Activated CD8-positive, alpha-beta memory T cell treated with anti-CD3 and anti-CD28 coated beads, Interleukin-2, amount 50 U/mL, for 4 hours (primary cell): ENCODE results near the gene LRMDA.

Experiments
- DNase-seq: peaks from one replicate; pipeline ENCODE4 v3.0.0-alpha.2; 2020

LRMDA gene

DNA sequence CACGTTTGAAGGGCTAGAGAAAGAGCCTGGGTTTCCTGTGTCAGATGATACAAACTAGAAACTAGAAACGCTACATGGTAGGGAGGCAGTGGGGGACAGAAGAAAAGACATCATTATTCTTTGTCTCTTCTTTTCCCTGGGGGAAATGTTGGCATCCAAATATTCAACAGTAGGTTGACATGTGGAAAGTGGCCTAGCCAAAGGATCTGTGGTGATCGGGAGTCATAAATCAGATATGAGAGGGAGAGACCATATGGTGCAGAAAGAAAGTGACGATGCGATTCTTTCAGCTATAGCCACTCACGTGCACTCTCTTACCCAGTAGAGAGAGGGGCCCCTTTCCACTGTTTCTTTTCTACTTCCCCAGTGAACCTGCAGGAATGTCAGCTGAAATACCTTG is 964.7 kb downstream of the LRMDA start:
- no peak for DNase-seq

DNA sequence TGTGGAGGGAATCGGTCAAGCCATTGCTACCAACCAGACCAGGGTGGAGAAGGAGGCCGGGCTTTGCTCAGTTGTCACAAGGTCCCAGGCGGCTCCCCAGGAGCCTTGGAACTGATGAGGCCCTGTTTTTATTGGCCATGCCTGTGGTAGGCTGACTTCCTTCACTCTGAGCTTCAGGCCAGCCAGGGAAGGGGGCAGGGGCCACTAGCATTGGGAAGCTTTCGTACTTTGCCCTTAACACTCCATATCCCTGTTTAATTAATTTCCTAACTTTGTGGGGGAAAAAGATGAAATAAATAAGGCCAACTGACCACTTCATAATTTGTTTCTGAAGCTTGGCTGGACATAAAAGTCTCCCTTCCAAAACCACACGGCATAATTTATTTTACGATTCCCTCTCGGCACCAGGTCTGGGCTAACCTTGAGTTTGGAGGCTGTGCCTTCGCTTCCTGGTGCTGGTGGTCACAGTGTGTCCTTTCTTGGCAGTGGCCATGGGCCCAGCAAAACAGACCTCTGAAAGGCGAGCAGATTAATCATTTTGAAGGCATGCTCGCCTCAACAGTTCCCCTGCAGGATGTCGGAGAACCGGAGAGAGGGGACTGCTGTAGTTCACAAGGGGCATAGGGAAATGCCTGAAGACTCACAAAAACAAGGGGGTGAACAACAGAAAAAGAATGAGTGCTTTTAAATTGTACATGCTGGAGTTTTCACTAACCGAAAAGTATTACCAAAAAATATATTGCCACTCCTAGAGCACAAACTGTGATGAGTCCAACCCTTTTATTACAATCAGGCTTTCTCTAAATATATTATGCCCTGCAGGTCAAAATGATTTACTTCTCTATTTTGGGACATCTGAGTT is 966.0 kb downstream of the LRMDA start:
- DNase-seq = no peak

DNA sequence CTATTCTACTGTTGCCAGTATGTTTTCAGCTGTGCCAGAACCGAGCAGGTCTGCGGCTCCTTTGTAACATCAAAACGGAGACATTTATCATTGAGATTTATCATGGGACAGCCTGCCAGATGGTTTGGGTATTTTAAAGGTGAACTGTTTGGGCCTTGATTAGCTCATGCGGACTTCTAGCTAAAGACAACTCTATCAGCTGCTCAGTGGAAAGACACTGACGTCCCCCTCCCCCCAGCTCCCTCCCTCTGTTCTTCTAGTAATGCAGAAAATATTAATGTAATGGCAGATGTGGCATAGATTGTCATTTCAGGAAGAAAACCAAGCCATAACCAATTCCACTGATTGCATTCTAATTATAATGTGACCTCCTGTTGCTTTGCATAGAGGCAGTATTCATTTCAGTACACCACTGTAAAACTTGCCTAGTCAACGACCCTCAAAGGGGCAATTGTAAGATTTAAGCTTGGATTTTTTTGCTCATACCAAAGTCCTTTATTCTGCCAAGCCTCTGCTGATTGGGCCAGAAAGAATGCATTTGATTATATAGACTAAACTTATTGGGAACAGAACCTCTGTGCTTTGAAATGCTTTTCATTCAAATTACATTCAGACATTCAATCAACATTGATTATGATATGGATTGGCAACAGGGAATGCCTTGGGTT is 966.8 kb downstream of the LRMDA start:
- DNase-seq = no peak

DNA sequence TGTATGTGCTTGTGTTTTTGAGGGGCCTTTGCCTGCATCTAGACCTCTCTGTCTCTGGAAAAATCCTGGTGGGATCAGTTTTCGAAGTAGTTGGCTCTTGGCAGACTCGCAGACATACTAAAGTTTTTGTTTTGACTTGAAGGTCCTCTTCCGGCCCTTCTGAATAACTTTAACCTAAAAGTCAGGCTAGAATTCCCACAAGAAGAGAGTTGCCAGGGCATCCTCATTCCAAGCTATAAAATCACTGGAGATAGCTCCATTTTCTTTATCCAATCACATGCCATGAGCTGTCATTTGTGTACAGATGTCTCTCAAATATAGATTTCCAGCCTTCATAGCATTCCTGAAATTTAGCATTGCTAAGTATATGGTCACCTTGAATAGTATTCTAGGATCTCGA is 967.8 kb downstream of the LRMDA start:
- DNase-seq = no peak

DNA sequence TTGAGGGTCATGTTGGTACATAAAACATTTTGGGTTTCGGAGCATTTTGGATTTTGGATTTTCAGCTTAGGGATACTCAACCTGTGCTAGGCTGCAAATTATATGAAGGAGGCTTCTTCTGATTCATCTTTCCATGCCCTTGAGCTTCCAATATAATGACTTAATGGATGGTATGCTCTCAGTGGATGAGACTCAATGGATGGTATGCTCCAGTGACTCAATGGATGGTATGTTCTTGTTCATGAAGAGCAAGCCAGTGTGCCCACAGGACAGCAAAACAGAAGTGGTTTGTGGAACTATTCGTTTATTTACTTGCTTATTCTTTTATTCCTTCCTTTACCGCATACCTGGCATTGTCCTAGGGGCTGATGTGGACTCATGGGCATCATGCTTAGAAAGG is 969.6 kb downstream of the LRMDA start:
- DNase-seq = no peak

DNA sequence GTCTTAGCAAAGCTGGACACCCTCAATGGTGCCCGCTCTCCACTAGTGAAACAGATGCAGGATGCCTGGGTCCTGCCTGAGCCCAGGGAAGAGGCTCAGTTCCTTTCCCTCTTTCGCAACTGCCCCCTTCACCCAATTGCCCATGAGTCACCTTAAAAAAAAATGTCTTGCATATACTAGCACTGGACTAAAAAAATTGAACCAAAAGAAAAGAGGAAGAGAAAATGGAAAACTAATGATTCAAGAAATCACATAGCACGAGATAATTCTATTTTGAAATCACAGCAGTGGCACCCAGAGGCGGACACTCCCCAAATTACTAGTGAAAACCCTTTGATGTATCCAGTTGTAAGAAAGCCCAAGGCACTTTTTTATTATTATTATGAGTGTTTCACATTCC is 972.5 kb downstream of the LRMDA start:
- no peak for DNase-seq

DNA sequence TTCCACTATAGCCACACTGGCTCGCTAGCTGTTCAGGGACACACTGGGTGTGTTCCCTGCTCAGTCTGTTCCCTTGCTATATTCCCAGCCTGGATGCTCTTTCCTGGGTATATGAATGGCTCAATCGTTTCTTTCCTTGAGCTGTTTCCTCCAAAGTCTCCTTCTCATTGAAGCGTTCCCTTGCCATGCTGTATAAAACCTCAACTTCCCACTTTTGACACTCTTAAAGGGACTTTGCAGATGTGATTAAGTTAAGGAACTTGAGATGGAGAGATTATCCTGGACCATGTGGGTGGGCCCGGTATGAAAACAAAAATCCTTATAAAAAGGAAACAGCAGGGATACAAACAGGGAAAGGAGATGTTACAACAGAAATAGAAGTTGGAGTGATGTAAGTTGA is 973.1 kb downstream of the LRMDA start:
- DNase-seq = no peak

DNA sequence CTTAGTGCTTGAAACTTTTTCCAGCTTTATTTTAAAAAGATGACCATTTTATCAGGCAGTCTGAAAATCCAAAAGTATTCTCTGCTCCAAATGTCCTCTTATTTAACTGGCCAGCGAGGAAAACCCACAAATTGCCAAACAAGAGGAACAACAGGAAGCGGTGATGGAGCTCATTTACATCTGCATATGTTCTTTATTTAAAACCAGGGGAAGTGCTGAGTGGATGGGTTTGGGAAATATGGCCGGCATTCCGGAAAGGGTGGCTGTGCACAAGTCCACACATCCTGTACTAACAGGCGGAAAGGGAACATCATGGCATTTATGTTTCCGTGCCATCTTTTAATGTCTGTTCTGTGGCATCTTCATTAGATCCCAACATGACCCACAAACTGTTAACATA is 974.5 kb downstream of the LRMDA start:
- no peak for DNase-seq

DNA sequence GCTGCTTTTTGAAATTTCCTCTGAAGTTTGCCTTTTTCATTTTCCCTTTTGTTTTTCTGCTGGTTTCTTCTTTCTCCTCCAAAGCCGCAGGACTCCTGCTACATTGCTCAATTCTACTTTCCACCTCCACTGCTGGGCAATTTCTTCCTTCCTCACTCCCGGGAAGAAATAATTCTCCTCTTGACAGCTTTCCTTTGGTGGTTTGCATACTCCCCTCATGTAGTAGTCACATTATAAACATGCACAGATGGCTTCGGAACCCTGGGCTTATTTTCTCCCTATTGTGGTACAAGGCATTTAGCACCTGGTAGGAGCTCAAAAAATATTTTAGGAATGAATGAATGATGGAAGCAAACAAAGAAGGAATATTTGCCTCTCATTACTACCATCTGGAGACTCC is 977.2 kb downstream of the LRMDA start:
- no peak for DNase-seq

DNA sequence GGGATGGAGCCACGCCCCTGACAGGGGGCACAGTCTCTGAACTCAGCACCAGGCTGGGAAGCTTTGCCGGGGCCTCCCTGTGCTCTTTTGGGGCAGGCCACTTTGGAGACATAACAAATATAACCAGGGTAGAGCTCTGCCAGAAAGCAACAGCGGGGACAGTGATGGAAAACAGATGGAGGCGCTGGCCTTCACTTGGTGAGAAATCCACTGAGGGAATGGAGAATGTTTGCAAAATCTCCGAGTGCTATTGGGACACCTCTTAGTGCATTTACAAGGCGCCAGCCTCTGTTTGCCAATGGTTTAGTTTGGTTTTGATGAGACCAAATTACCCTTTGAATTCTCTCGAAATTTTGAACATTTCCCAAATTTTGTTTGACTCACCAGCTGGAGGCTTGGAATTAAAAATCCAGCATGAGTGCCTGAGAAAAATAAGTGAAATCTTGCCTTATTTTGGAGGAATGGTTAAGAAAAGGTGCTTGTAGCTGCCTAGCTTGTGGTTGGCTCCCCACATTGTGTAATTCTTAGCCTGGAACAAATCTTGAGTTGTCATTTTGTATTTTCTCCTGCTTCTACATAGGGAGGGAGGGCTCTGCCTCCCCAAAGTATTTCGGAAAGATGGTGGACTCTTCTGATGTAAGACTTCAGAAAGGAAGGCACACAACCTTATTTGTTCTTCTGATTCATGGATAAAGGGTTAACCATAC is 980.5 kb downstream of the LRMDA start:
- no peak for DNase-seq

DNA sequence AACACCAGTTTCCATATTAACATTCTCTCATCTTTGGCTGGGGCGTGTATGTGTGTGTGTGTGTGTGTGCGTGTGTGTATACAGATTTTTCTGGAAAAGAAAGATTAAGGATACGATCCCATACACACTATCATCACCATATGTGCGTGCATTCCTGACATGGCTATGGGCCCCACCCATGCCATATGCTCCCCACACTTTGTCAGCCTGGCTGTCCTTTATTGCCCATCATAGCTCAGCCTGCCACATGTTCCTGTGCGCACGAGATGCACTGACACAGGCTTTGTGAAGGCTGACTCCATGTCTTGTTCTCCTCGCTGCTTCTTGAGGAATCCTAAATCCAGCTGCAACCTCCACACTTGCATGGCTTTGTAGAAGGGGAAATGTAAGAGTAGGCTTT is 984.1 kb downstream of the LRMDA start:
- no peak for DNase-seq

DNA sequence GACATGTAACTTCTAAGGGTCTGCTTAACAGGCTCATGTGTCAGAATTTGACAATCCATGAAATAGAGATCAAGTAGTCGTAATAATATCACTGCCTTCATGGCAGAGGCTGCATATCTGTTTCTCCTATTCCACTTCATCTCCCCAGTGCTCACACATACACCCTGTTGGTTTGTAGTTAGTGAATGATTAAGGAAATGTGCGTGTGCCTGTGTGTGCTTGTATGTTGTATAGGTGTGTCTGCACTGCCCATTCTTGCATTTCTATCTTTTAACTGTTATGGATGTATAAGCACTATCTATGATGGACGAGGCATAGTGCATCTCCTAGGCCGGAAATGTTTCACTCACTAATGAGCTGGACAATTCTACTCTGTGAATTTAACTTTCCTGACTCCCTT is 985.2 kb downstream of the LRMDA start:
- DNase-seq = no peak

DNA sequence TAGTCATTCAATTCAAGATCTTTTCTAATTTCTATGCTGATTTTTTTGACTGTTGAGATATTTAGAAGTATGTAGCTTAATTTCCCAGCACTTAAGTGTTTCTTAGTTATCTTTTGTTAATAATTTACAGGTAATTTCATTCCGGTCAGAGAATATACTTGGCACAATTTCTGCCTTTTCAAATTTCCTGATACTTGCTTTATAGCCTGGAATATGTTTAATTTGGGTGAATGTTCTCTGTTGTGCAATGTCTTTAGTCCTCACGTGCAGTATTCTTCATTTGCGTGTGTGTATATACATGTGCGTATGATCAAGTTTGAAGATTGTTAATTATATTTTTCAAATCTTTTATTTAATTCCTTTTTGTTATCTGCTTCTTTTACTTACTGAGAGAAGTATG is 989.3 kb downstream of the LRMDA start:
- DNase-seq = no peak

DNA sequence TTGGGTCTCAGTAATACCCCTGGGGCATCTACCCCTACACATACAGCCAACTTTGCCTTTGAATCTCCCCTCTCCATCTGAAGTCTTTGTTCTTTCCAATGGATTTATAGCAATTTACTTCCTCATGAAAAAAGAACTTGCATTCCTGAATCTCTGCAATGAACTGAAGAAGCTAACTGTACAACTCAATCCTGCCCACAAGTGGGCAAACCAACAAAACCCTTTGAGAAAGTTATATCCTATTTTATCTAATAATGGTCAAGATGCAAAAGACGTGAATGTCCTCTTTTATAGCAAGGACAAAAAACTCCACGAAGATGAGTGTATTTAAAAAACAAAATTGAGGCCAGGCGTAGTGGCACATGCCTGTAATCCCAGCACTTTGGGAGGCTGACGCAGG is 991.3 kb downstream of the LRMDA start:
- no peak for DNase-seq

DNA sequence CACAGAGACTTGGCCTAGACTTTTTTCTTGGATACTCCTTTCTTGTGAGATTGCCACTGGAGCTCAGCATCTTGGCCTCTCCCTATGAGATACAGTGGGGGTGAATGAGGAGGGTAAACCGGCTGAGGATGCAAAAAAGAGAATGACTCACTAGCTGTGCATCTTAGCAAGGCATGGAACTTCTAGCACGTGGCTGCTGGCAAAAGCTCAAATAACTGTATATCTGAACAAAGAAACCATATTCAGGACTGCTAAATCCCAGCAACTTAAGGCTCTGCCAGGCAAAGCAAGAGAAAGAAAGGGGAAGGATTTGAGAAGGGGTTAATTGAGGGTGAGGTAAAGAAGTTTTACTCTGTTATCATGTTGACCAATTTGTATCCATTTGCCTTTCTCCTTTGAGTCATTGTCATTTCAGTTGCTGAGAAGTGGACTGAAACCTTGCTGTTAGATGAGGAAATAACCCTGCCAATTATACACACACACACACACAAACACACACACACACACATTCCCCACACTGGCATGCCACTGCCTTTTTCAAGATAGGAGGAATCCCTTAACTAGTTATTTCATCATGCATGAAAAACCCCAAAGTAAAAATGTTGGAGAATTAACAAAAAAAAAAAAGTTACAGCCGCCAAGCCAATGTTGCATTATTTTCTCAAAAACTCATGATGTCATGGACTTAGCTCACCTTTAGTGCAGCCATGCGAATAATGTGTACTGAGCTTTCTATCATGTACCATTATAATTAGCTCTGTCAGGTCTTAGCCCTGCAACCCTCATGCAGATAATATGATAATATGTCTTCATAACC is 997.3 kb downstream of the LRMDA start:
- no peak for DNase-seq

DNA sequence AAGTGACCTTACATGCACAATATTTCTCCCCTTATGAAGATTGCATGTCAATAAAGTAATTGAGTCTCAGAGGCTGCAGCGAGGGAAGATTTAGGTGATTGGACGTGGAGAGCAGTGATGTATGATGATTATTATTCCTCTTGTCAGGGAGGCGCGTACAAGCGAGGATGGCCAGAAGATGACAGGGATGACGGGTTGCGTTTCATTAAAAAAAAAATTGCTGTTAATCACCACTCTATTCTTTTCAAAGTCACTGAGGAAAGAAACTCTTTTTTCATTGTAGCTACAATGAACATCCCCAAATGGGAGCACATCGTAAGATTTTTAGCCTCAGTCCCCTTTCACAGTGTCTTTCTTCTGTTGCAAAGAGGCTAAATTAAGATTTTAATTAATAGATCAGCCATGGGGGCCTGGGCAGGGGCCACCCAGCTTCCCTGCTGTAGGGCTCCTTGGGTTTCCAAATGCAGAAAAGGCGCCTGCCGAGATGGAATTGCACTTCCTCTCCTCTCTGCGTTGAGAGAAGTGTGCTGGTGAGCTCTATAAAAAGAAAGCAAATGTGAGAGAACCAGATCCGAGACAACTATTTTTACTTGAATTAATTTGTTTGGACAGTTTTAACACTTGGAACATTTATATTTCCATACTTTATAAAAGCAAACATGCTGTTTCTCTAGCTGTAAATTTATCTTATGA is 998.1 kb downstream of the LRMDA start:
- no peak for DNase-seq

DNA sequence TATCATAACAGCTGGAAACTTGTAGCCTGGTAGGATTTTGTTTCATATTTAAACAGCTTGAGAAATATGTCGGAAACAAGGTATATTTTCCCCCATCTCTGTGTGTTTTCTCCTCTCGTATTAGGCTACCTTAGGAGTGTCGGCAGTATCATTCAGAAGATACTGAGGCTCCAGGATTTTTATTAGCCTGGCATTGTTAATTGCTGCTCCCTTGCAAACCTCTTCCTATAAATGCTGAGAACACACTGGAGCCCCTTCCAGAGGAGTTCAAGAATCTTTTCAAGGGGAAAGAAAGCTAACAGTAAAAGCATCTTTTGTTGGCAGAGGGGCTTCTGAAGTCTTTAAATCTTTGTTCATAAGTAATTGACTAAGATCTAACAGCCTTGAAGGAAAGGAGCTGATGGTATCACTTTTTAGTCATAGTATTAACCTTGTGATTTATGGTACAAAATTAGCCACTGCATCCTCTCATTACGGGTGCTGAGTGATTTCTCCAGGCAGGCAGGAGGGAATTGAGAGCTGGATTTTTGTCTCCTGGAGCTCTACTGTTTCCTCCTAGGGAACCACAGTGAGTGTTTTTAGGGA is 998.7 kb downstream of the LRMDA start:
- DNase-seq = no peak

DNA sequence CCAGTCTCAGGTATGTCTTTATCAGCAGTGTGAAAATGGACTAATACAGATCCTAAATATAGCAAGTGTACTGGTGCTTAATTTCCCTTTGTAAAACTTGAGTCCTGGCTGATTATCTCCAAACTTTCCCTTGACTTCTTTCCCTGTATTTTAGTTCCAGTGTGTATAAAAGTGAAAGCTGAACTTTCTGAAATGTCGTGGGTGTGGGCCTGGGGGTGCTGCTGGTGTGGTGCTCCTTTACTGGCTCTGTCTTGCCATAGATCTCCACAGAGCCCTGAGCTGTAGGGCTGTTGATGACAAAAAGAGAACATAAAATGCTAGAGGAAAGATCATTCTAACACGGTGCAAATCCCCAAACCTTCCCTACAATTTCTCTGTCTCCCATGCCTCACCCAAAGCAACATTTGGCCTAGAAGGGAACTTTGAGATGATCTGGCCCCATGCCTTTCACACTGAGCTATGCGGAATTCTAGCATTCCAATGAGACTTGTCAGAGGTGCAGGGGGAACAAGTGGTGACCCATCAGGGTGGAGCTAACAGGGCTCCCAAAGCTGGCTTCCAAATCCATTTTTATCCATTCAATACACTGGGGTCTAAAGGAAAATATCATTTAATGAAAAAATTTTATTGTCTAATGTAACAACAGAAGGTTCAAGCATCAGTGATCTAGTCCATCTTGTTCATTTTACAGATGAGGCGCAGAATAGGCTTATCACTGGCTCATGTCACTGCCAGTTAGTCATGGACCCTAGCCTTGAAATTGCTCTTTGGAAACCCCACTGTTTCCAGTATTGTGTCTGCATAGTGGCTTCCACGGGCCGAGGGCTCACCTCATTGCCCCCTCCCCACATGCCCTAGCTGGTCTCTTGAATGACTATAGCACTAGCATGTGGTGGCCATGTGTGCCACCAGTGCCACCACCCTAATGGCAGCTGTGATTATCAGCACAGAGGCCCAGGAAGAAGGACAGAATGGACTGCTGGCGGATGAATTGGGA is 1000.9 kb downstream of the LRMDA start:
- DNase-seq = no peak

DNA sequence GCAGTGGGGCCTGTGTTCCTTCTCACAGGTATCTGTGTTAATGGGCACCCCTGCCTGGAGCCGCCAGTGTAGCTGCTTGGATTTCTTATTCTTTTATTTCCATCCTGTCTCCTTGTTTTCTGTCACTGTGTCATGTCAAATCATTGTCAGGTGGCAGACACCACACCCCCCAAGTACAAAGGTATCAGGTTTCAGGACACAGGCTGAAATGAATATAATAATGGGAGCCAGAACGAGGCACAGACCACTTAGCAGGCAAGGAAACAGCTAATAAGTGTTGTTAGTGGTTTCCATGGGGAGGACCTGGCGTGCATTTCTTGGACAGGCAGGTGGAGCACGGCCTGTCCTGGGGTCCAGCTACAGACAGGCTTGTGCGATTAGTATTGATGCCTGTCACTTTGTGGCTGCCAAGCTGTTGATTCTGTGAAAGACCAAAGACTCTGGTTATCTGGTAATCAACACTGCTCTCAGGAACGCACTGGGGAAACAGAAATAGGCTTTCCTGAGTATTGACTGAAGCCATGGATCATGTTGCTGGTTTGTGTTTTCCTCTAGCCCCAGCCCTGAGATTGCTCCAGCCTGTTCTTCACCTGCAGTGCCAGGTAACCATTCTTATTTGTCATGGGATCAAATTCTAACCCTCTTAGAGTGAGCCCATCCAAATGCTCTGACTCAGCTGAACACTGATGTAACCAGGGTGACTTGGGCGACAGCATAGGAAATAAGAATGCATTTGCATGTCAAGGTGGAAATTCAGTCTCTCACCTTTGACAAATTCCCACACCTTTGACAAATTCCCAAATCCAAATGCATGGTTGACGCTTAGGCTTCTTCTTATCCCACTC is 1002.0 kb downstream of the LRMDA start:
- DNase-seq = no peak

DNA sequence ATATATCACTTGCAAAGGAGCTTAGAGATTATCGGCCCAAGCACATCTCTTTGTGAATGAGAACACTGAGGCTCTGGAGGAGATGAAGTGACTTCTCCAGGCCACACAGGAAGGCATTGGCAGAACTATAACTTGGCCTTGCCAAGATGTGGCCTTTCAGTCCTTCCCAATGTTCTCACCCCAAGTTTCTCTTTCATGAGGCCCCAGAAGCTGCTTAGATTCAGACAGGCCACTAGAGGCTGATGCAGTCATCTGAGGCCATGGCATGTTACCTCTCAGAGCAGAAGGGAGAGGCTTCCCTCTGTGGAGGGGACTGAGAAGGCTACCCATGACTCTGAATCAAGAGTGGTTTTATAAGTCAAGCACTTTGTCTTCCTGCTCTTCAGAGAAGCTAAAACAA is 1003.7 kb downstream of the LRMDA start:
- no peak for DNase-seq
